Uterus (tissue), 2 donors: ENCODE results near the gene MLLT6.

ENCODE experiments used
- CTCF ChIP-seq, 4 experiments: fragments of 200-600 bp in 2 of 4; fragments of 450-650 bp in 2 of 4; sonication (generic) in 2 of 4; IDR thresholded peaks; one replicate each; pipeline ENCODE4 v1.5.1; 2016 to 2019; ENCODE audit warnings: antibody characterized with exemption in 4 of 4, mild to moderate bottlenecking in 2 of 4, moderate library complexity in 1 of 4
- POLR2A ChIP-seq, 2 donors: fragments of 450-650 bp; IDR thresholded peaks; one replicate each; pipeline ENCODE4 v1.6.1; 2016; ENCODE audit warnings: antibody characterized with exemption in 2 of 2, mild to moderate bottlenecking in 1 of 2, moderate library complexity in 1 of 2

DNA sequence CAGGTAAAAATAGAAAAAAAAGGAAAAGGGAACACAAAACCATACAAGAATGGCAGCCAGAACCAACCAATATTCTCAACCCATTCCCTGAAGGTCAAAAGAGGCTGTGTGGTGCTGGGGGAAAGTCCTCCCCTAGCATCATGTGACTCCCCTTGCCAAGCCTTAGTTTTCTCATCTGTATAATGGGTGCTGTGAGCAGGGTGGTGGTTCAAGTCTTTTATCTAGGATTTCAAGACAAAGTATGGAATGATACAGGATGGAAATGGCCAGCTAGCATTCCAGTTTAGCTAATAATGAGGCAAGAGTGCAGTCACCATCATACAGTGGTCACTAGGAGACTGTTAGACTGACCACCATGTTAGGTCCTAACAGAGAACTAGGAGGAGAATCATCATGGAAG, 68.2 kb downstream of the MLLT6 start:
- no peak for TF ChIP-seq CTCF (IDR thresholded peaks at IDR 0.05)
- no peak for TF ChIP-seq POLR2A (IDR thresholded peaks at IDR 0.05)
